Activated CD4-positive, alpha-beta T cell treated with anti-CD3 and anti-CD28 coated beads, Interleukin-2, amount 50 U/mL, for 4 hours (primary cell): Measurements from ENCODE around the gene DPEP3.
"Not testable (repeated sequence)": the region's sequence is repeated elsewhere in the genome, so short reads cannot be mapped to it uniquely, and the experiment has no call there.

Source experiments
- DNase-seq, 2 experiments: peaks; one replicate each; pipeline ENCODE4 v3.0.0-alpha.2; 2020

Gene DPEP3, protein sequence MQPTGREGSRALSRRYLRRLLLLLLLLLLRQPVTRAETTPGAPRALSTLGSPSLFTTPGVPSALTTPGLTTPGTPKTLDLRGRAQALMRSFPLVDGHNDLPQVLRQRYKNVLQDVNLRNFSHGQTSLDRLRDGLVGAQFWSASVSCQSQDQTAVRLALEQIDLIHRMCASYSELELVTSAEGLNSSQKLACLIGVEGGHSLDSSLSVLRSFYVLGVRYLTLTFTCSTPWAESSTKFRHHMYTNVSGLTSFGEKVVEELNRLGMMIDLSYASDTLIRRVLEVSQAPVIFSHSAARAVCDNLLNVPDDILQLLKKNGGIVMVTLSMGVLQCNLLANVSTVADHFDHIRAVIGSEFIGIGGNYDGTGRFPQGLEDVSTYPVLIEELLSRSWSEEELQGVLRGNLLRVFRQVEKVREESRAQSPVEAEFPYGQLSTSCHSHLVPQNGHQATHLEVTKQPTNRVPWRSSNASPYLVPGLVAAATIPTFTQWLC

DNA sequence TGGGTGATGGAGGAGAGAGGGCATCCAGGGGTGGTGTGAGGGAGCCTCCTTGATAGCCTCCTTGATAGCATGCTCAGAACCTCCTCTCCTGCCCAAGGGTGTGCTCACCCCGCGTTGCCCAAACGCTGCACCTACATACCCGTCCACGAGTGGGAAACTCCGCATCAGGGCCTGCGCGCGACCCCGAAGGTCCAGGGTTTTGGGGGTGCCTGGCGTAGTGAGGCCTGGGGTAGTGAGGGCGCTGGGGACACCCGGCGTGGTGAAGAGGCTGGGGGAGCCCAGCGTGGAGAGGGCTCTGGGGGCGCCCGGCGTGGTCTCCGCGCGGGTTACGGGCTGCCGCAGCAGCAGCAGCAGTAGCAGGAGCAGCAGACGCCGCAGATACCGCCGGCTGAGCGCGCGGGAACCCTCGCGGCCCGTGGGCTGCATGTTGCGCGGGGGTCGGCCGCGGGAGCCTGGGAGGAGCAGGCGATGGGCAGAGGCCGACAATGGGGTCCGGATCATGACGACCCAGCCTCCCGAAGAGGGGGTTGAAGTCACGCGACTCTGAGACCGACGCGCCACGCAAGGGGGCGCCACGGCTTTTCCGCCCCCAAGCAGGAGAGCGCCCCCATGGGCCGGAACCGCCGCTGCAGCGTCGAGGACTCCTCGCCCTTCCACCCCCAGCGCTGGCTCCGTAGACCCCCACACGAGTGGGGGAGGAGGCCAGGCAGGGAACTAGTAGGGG is at the start of gene DPEP3:
Gene DPEP3 (minus strand): TSS at position 545 of the 724 bp plus-strand sequence. CDS start 119 bp downstream, at position 426.
- no peak for DNase-seq

DNA sequence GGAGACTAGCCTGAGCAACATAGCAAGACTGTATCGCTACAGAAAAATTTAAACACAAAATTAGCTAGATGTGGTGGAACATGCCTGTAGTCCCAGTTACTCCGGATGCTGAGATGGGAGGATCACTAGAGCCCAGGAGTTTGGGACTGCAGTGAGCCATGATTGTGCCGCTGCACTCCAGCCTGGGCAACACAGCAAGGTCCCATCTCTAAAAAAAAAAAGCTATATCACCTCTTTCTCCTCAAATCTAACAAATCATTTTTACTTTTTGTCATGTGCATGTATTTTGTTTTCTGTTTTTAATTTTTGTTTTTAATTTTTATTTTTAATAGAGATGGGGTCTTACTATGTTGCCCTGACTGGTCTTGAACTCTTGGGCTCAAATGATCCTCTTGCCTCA is 48.7 kb upstream of the DPEP3 start:
- DNase-seq: no peak

- DNase-seq: peak; percentile 92 to 93
Observed at GRCh38 chr16:68022728-68023537, 42.6 kb upstream of the DPEP3 start, which contains the start of the genes DDX28 and DUS2. TSS of gene DDX28 (minus strand) at chr16:68023232. CDS start at chr16:68023202, 30 bp downstream. TSS of gene DUS2 (plus strand) at chr16:68023284. CDS start at chr16:68038024, 14,740 bp downstream.

- DNase-seq: no peak
Observed at GRCh38 chr16:68022278-68022727, 42.0 kb upstream of the DPEP3 start.

DNA sequence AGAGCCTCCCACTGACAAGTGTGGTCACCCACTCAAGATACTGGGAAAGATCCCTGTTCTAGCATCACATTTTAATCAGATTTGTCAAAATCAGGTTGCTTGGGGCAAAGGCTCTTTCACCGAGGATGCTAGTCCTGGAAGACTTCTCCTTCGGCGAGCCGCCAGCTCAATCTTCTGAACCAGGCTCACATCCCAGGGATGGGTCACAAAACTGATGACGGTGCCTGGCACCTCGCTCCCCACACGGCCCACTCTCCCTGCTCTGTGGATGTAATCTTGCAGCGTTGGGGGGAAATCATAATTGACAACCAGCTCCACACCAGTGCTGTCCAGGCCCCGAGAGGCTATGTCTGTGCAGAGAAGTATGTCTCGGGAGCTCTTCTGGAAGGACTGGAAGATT is 41.2 kb upstream of the DPEP3 start:
- no peak for DNase-seq

- no peak for DNase-seq
Observed at GRCh38 chr16:68019167-68019680, 38.9 kb upstream of the DPEP3 start.

GRCh38 chr16:68015681-68016080 is 35.4 kb upstream of the DPEP3 start, which contains the start of gene DPEP2NB:
TSS of gene DPEP2NB (minus strand) at chr16:68015911. CDS start at chr16:68015770, 141 bp downstream.
- no peak for DNase-seq

DNA sequence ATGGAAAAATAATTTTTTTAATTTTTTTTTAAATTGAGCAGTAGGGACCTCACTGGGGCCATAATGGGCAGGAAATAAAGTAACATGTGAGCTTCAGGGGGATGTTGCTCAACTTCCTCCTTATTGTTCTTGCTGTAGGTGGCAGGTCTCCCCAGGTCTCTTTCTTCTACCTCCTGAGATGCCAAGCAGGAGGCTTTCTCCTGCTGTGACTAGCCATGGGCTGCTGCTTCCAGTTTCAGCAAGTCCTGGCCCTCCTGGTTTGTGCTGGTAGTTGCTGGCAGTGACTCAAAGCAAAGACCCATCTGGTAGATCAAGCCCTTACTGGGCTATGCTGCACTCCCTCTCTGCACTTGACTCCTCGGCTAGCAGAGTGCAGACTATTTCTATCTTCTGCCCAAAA is 33.1 kb upstream of the DPEP3 start:
- DNase-seq: no peak

DNA sequence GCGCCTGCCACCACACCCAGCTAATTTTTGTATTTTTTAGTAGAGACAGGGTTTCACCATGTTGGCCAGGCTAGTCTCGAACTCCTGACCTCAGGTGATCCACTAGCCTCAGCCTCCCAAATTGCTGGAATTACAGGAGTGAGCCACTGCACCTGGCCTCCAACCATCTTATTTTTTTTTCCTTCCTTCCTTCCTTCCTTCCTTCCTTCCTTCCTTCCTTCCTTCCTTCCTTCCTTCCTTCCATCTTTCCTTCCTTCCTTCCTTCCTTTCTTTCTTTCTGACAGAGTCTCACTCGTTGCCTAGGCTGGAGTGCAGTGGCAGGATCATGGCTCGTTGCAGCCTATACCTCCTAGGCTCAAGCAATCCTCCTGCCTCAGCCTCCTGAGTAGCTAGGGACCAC is 29.6 kb upstream of the DPEP3 start:
- not testable (repeated sequence) for DNase-seq

- DNase-seq: no peak
Observed at GRCh38 chr16:68009157-68009735, 28.9 kb upstream of the DPEP3 start.

- DNase-seq: peak; percentile 17 to 23
Observed at GRCh38 chr16:68005786-68006286, 25.5 kb upstream of the DPEP3 start.

DNA sequence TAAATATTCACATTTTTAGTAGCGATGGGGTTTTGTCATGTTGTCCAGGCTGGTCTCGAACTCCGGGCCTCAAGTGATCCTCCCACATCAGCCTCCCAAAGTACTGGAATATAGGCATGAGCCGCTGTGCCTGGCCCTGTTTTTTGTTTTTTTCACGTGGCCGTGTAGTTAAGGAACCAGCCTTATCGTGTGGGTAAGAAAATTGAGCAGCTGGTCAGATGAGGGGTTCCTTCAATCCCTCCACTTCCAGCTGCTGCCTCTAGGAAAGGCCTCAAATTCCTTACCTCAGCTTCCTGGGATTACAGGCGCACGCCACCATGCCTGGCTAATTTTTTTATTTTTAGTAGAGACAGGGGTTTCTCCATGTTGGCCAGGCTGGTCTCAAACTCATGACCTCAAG is 24.9 kb upstream of the DPEP3 start:
- no peak for DNase-seq

- no peak for DNase-seq
Observed at GRCh38 chr16:68003031-68003430, 22.7 kb upstream of the DPEP3 start.

DNA sequence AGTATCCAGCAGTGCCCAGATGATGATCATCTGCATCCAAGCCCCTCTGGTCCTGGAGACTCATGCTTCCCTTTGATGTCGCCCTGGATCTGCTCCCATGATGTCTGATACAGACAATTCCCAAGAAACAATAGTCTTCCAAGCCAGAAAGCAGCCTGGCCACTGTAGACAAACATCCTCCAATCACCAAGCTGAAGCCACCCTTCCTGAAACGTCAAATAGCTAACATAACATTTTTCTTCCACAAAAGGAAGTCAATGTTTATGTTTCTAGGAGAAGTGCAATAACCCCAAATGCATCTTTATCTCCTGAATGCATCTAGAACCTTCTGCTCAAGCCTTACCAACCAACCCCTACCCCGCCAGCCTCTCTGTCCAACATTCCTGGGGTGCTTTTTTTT is 20.2 kb upstream of the DPEP3 start:
- DNase-seq: no peak

DNA sequence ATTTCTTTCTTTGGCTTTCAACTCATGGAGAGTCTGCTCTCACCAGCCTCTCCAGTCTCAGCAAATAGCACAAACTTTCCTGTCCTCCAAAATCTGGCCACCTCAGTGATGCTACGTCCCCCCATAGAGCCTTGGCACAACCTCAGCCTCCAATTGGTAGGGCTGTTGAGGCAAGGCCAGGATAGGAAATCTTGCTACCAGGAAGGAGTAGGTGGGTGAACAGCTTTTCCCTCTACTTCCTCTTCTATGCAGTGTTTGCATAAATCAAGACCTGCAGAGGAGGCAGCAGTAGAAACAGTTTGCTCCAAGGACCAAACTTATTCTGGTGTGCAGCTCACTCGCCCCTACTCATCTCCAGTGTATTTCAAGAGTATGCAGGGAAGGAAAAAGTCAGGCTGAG is 19.7 kb upstream of the DPEP3 start:
- no peak for DNase-seq

DNA sequence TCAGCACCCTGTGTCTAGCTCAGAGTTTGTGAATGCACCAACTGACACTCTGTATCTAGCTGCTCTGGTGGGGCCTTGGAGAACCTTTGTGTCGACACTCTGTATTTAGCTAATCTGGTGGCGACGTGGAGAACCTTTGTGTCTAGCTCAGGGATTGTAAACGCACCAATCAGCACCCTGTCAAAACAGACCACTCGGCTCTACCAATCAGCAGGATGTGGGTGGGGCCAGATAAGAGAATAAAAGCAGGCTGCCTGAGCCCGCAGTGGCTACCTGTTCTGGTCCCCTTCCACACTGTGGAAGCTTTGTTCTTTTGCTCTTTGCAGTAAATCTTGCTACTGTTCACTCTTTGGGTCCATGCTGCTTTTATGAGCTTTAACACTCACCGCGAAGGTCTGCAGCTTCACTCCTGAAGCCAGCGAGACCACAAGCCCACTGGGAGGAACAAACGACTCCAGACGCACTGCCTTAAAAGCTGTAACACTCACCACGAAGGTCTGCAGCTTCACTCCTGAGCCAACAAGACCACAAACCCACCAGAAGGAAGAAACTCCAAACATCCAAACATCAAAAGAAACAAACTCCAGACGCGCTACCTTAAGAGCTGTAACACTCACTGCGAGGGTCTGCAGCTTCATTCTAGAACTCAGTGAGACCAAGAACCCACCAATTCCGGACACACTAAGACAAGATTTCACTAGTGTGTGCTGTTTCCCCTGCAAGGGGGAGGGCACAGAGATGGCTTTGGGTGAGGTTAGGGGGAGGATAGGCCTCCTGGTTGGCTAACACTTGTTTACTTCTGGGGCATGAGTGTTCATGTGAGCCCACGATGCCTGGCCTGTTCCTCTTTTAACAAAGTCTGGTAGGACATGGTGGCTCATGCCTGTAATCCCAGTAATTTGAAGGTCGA is 18.7 kb upstream of the DPEP3 start, which contains the start of gene DPEP2:
Gene DPEP2 (minus strand): TSS at position 706 of the 910 bp plus-strand sequence. CDS start 6,272 bp downstream, outside the sequence.
- peak; percentile 16 to 20 for DNase-seq

DNA sequence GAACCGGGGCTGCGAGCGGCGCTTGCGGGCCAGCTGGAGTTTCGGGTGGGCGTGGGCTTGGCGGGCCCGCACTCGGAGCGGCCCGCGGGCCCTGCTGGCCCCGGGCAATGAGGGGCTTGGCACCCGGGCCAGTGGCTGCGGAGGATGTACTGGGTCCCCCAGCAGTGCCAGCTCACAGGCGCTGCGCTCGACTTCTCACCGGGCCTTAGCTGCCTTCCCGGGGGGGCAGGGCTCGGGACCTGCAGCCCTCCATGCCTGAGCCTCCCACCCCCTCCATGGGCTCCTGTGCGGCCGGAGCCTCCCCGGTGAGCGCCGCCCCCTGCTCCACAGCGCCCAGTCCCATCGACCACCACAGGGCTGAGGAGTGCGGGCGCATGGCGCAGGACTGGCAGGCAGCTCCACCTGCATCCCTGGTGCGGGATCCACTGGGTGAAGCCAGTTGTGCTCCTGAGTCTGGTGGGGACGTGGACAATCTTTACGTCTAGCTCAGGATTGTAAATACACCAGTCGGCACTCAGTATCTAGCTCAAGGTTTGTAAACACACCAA is 18.0 kb upstream of the DPEP3 start:
- not testable (repeated sequence) for DNase-seq

DNA sequence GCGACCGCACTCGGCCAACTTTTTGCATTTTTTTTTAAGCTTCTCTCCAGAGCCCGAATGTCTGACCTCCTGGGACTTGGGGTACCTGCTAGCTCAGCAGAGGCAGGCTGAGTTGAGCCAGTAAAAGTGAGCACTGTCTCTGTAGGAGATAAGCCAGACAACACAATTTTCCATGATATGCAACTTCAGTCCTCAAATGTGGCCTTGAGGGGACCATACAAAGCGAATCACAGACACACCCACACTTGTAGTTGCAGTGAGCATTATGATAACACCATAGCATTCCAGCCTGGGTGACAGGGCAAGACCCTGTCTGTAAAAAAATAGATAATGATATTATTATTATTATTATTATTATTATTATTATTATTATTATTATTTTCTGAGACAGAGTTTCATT is 16.4 kb upstream of the DPEP3 start:
- DNase-seq: no peak

GRCh38 chr16:67995423-67995822 is 15.1 kb upstream of the DPEP3 start:
- DNase-seq: no peak

GRCh38 chr16:67994040-67994408 is 13.7 kb upstream of the DPEP3 start:
- not testable (repeated sequence) for DNase-seq
